HPDE6-E6E7 (cell line): ENCODE results near the gene EPO.

Experiments used
- DNase-seq: peaks from one replicate; pipeline ENCODE4 v3.0.0; 2011; ENCODE audit warnings: missing footprints; ENCODE audit errors: extremely low spot score

EPO gene

DNA sequence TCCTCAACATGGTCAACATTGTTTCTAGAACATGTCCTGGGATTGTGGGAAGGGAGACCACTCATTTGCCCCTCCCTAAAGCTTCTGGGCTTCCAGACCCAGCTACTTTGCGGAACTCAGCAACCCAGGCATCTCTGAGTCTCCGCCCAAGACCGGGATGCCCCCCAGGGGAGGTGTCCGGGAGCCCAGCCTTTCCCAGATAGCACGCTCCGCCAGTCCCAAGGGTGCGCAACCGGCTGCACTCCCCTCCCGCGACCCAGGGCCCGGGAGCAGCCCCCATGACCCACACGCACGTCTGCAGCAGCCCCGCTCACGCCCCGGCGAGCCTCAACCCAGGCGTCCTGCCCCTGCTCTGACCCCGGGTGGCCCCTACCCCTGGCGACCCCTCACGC is at the start of gene EPO:
Gene EPO, plus strand, starts transcription at position 190 of the 392 bp plus-strand sequence. CDS start 513 bp downstream, outside the sequence.
- no peak for DNase-seq

DNA sequence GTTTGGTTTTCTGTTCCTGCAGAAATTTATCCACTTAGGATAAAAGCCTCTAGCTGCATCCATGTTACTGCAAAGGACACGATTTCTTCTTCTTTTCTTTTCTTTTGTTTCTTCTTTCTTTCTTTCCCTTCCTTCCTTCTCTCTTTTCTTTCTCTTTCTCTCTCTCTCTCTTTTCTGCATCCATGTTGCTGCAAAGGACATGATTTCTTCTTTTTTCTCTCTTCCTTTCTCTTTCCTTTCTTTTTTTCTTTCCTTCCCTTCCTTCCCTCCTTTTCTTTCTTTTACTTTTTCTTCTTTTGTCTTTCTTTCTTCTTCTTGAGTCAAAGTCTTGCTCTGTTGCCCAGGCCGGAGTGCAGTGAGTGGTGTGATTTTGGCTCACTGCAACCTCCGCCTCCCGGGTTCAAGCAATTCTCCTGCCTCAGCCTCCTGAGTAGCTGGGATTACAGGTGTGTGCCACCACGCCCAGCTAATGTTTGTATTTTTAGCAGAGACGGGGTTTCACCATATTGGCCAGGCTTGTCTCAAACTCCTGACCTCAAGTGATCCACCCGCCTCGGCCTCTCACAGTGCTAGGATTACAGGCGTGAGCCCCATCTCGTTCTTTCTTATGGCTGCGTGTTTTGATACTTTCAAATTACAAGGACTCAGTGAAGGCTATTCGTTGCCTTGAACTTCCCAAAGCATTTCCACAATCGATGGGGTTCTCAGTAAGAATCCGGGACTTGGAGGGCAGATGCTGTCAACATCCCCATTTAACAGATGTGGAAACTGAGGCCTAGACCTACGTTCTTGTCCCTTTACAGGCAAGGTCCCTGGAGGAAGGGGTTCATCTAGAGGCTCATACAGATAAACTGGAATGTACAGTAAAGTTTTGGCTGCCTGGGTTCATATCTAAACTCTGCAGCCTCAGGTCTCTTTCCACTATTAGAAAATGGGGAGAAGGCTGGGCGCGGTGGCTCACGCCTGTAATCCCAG is 48.6 kb upstream of the EPO start:
- no peak for DNase-seq

- peak; percentile 91 for DNase-seq
Observed at GRCh38 chr7:100673302-100673941, 46.8 kb upstream of the EPO start, which contains the start of gene GNB2. Gene GNB2, plus strand, starts transcription at chr7:100673740. Its CDS starts 2,526 bp downstream, at chr7:100676266.

- DNase-seq, result no peak
Observed at GRCh38 chr7:100673942-100674410, 46.3 kb upstream of the EPO start.

- no peak for DNase-seq
Observed at GRCh38 chr7:100674411-100675104, 45.7 kb upstream of the EPO start.

DNA sequence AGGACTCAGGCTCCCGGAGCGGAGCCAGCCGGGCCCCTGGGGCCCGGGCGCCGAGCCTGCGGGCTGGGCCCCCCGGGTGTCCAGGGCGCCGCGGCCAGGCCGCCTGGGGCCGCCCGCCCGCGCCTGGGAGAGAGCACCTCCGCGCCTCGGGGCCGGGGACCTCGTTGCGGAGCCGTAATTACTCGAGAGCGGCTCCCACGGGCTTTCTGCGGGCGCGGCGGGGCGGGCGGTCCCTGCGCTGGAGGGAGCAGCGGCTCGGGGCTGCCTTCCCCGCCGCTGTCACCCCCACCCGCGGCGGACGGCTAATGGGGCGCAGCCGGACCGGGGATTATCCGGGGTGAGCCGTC is 45.2 kb upstream of the EPO start:
- no peak for DNase-seq

DNA sequence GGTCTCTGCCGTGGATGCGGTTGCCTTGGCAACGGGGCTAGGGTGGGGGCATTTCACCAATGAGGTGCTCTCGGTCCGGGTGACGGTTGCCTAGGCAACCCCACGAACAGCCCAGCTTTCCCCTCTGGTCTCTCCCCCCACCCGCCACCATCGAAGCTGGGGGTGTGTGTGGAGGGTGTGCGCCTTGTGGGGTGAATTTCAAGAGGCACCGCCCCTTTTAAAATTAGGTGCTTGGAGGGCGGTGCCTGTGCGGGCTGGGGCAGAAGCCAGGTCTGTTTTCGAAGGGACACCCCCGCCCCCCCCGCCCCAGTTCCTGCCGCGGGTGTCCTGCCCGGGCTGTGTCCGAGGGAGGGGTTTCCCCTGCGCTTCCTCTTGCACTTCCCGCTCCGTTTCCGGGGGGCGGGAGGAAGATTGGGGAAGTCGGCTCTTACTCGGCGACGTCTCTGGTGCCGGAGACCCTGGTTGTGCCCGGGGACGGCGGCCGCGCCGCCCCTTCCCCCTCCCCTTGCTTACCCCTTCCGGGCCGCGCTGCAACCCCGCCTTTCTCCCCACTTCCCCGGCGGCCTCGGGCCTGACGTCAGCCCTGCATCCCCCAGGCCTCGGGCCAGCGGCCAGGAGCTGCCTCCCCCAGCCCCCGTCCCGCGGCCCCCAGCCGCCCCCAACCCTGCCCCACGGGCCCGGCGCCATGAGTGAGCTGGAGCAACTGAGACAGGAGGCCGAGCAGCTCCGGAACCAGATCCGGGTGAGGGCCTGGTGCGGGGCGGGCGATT is 44.5 kb upstream of the EPO start:
- no peak for DNase-seq

GRCh38 chr7:100676501-100677306 is 43.6 kb upstream of the EPO start:
- no peak for DNase-seq

DNA sequence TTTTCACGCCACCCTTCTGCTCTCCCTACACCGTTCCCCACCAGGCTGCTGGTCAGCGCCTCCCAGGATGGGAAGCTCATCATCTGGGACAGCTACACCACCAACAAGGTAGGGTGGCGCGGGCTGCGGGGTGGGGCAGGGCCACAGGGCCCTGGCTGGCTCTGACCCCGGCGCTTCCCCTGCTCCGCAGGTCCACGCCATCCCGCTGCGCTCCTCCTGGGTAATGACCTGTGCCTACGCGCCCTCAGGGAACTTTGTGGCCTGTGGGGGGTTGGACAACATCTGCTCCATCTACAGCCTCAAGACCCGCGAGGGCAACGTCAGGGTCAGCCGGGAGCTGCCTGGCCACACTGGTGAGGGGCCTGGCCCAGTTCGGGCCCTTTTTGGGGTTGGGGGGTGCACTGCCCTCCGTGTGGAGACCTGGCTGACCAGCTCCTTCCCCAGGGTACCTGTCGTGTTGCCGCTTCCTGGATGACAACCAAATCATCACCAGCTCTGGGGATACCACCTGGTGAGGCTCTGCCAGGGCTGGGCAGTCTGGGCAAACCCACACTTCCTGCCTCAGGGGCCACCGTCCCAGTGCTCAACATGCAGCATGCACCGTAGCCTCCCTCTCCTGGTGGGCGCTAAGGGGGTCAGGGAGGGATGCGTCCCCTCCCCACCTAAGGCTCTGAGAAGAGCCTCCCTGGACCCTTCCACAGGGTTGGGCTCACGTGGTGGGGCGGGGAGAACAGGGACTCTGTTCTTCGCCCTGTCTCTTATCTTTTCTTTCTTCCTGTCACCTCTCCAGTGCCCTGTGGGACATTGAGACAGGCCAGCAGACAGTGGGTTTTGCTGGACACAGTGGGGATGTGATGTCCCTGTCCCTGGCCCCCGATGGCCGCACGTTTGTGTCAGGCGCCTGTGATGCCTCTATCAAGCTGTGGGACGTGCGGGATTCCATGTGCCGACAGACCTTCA is 42.7 kb upstream of the EPO start:
- DNase-seq, result no peak

GRCh38 chr7:100678291-100678984 is 41.8 kb upstream of the EPO start:
- no peak for DNase-seq

DNA sequence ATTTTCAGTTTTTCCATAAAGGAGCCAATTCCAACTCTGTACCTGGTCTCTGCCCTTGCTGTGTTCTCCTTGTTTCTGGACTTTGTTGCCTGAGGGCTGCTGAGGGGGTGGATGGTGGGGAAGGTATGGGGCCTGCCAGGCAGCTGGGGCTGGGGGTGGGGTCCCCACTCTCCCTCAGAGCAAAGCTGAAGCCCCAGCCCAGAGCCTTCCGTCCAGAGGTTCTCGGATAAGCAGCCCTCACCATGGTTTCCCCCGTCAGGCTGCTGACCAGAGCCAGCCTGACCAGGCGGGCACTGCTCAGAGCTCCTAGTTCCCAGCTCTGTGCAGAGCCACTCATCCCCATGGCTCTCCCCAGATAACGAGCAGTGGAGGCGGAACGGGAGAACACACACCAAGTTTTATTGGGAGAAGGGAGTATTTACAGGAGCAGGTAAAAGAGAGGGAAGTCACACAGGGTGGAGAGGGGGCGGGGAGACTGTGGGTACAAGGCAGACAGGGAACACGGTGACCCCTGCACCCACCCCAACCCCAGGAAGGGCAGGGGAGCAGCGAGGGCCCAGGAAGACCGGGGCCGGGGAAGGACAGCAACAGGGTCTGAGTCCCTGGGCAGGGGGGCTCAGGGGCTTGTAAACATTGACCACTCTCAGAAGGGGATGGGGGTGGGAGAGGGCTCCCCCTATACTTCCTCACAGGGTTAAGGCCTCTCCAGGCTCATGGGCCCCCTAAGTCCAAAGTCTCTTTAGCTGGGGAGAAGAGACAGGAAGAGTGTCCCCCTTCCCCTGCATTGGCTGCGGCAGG is 40.9 kb upstream of the EPO start:
- no peak for DNase-seq

DNA sequence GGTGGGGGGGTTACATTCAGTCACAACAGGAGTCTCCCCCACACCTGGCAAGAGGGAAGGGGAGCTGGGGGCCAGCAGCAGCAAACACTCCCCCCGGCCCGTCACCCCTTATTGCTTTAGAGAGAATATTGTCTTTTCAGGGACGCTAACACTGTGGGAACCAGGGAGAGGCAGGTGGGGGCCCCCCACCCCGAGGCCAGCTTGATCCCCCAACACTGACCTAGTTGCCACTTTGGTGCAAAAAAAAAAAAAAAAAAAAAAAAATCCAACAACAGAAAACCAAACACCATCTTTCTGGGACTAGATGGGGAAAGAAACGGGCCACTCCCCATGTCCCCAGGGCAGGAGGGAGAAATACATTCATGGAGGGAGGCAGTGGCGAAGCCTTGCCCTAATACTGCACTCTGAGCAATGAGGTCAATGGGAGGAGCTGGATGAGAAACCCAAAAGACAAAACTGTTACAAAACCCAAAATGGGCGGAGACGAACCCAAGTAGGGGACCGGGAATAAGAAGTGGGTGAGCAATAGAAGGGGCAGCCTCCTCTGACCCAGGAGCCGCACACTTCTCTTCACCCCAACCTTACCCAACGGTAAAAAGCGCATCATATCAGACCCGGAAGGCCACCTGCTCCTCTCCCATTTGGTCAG is 40.2 kb upstream of the EPO start:
- DNase-seq, result no peak

- DNase-seq, result no peak
Observed at GRCh38 chr7:100680576-100681271, 39.5 kb upstream of the EPO start.

DNA sequence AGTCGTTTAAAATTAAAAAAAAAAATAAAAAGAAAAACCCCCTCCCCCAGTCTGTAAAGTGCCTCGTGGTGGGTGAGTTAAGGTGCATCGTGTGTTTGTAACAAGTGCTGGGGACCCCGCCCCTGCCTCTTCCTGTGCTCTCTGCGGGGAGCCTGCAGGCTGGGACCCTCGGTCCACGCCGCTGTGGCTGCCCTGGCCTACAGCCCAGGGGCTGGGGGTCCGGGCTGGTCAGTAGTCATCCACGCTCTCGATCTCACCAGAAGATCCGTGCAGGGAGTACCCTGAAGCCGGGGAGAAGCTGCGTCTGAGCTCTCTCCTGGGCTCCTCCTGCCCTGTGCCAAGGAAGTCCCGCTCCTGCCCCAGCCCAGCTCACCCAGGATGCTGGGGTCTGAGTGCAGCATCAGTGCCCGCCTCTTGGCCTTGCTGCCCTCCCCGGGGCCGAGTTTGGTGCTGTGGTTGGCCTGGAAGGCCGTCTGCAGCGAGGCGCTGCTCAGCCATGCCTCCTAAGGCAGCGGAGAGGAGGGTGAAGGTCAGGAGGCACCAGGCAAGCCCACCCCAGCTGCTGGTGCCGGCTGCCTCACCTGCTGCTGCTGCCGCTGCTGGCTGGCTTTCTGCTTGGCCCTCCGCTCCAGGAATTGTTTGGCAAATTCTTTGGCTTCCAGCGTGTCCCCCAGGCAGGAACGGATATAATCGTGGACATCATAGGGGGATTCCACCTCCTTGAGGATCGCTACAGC is 38.6 kb upstream of the EPO start:
- no peak for DNase-seq

DNA sequence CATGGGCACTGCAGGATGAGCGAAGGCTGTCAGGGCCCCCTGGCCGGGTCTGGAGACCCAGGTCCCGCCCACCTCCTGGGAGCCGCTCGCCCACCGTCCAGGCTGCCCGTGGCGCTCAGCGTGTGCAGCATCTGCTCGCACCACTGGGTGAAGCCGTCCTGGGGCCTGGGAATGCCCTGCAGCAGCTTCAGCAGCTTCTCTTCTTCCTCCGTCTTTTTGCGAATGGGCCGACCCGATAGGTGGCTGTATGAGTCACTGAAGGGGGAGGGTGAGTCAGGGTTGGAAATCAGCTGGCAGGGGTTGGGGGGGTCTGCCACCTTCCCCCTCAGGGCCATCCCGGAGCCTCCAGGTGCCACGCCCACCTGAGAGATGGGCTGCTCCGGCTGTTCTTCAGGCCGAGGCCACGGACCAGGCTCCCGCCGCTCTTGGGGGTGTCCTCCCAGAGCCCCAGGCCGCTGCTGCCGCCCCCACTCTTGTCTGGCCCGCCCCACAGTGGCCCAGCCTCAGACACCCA is 38.0 kb upstream of the EPO start:
- DNase-seq, result no peak
